Suprapubic skin (tissue), 3 donors: Measurements from ENCODE around the gene ST3GAL5.

ENCODE experiments used
- CTCF ChIP-seq, 2 donors: fragments of 200-600 bp in 1 of 2; fragments of 450-650 bp in 1 of 2; sonication (generic) in 1 of 2; IDR thresholded peaks; one replicate each; pipeline ENCODE4 v1.5.1; 2016 to 2019; ENCODE audit warnings: antibody characterized with exemption in 2 of 2, mild to moderate bottlenecking in 1 of 2, moderate library complexity in 1 of 2
- POLR2AphosphoS5 ChIP-seq, 3 donors: sonication (generic); formaldehyde crosslinking; IDR thresholded peaks; one replicate each; pipeline ENCODE4 v1.6.1; 2017; ENCODE audit warnings: antibody characterized with exemption in 3 of 3

GRCh38 chr2:85892216-85892944, 3.6 kb upstream of the ST3GAL5 start:
- TF ChIP-seq CTCF (IDR thresholded peaks at IDR 0.05) = no peak
- no peak for TF ChIP-seq POLR2AphosphoS5 (IDR thresholded peaks at IDR 0.05)
